ENCODE results near the gene RNF8.

The RNF8 gene

DNA sequence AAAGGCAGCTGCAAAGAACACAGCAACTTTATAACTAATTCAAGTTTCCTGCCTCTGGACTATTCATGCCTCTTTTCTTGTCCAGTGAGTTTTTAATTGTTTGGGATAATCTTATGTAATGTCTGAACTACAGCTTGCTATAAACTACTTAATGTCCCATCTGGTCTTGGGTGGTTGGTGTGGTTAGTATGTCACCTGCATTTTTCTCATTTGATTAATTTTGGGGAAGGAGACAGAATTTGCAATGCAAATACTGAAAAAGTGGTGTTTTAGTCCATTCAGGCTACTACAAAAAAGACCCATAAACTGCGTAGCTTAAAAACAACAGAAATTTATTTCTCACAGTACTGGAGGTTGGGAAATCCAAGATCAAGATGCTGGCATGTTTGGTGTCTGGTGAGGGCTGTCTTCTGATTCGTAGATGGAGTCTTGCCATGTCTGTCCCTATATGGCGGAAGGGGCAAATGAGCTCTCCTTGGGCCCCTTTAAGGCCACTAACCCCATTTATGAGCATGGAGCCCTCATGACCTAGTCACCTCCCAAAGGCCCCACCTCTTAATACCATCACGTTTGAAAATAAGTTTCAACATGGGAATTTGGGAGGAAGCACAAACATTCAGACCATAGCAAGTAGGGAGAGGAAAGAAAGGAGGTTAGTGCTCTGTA lies 22.4 kb downstream of the RNF8 start:
- no peaks in the 10 kb centered on the region for H3K36me3 ChIP-seq (replicated peaks; ENCODE audit: insufficient read depth, low read length)
- H3K79me2 ChIP-seq (ENCODE audit: low read length) = no peaks in the 10 kb centered on the region
- H3K27ac ChIP-seq (ENCODE audit: low read length) = no peak overlapping the region
- 0 out of 2 replicates have a peak, but pooled peaks cover 4% of the 10 kb centered on the region for H3F3A ChIP-seq (ENCODE audit: insufficient read depth, low read length)
- no peaks in the 10 kb centered on the region for H3K9me3 ChIP-seq (replicated peaks; ENCODE audit: insufficient read depth, low read length)
- peaks cover 3% of the 10 kb centered on the region for H3K4me1 ChIP-seq (ENCODE audit: low read length)
- H4K20me1 ChIP-seq (ENCODE audit: insufficient read depth, low read length) = no peaks in the 10 kb centered on the region
- no peaks in the 10 kb centered on the region for H3K9me2 ChIP-seq (replicated peaks; ENCODE audit: insufficient read depth, low read length)
- no peak for DNase-seq
- no peak overlapping the region for H2AFZ ChIP-seq (ENCODE audit: low read length)
- no peak overlapping the region for H3K4me2 ChIP-seq (ENCODE audit: low read depth, low read length)
- H3K9ac ChIP-seq (ENCODE audit: low read length) = no peak overlapping the region
- no peak overlapping the region for H3K4me3 ChIP-seq (ENCODE audit: low read length)
- no peaks in the 10 kb centered on the region for H3K27me3 ChIP-seq (replicated peaks; ENCODE audit: insufficient read depth, low read length)
- TF ChIP-seq EZH2 (optimal IDR thresholded peaks at IDR 0.05; ENCODE audit: low read depth, low read length) (no peak), EZH2phosphoT487 (IDR thresholded peaks at IDR 0.05; ENCODE audit: low read length) (no peak)
- TF ChIP-seq, protein P1, sequence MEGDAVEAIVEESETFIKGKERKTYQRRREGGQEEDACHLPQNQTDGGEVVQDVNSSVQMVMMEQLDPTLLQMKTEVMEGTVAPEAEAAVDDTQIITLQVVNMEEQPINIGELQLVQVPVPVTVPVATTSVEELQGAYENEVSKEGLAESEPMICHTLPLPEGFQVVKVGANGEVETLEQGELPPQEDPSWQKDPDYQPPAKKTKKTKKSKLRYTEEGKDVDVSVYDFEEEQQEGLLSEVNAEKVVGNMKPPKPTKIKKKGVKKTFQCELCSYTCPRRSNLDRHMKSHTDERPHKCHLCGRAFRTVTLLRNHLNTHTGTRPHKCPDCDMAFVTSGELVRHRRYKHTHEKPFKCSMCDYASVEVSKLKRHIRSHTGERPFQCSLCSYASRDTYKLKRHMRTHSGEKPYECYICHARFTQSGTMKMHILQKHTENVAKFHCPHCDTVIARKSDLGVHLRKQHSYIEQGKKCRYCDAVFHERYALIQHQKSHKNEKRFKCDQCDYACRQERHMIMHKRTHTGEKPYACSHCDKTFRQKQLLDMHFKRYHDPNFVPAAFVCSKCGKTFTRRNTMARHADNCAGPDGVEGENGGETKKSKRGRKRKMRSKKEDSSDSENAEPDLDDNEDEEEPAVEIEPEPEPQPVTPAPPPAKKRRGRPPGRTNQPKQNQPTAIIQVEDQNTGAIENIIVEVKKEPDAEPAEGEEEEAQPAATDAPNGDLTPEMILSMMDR (IDR thresholded peaks at IDR 0.05; ENCODE audit: low read length) = no peak

DNA sequence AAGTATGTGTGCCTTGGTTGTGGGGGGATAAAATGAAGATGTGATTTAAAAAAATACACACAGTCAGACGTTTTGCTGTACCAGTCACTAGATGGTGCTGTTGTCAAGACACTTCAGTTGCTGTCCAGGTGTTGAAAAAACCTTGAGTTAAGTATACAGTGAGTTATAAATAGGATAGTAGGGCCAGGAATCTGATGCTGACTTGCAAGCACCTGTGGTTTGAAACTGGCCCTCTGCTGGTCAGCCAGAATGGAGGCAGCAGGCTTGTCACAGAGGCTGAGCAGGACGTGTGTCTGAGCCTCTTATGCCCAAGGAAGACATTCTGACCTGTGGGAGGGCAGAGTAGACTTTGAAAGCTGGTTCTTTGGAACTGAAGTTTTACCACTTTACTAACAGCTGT lies 27.8 kb downstream of the RNF8 start:
- peak overlapping the region; percentile 17; the same call in 1 of the 2 replicates for H3K27ac ChIP-seq (ENCODE audit: low read length)
- peak overlapping the region; percentile 20; the same call in 1 of the 2 replicates for H2AFZ ChIP-seq (ENCODE audit: low read length)
- TF ChIP-seq EZH2 (optimal IDR thresholded peaks at IDR 0.05; ENCODE audit: low read depth, low read length) = no peak
- TF ChIP-seq, protein P1 (IDR thresholded peaks at IDR 0.05; ENCODE audit: low read length) = peak; percentile 95
- no peaks in the 10 kb centered on the region for H3K9me2 ChIP-seq (replicated peaks; ENCODE audit: insufficient read depth, low read length)
- H4K20me1 ChIP-seq (ENCODE audit: insufficient read depth, low read length) = no peaks in the 10 kb centered on the region
- H3K79me2 ChIP-seq (ENCODE audit: low read length) = no peaks in the 10 kb centered on the region
- peak; percentile 97 for DNase-seq
- peaks cover 11% of the 10 kb centered on the region for H3K4me1 ChIP-seq (ENCODE audit: low read length)
- no peaks in the 10 kb centered on the region for H3K36me3 ChIP-seq (replicated peaks; ENCODE audit: insufficient read depth, low read length)
- H3K9ac ChIP-seq (ENCODE audit: low read length) = peak overlapping the region; percentile 16; the same call in 1 of the 2 replicates
- no peak overlapping the region for H3K4me3 ChIP-seq (ENCODE audit: low read length)
- H3K4me2 ChIP-seq (ENCODE audit: low read depth, low read length) = 0 out of 2 replicates have a peak overlapping the region, but pooled peaks have one; percentile 17
- no peaks in the 10 kb centered on the region for H3K27me3 ChIP-seq (replicated peaks; ENCODE audit: insufficient read depth, low read length)
- 0 out of 2 replicates have a peak, but pooled peaks cover 5% of the 10 kb centered on the region for H3F3A ChIP-seq (ENCODE audit: insufficient read depth, low read length)
- H3K9me3 ChIP-seq (replicated peaks; ENCODE audit: insufficient read depth, low read length) = no peaks in the 10 kb centered on the region

DNA sequence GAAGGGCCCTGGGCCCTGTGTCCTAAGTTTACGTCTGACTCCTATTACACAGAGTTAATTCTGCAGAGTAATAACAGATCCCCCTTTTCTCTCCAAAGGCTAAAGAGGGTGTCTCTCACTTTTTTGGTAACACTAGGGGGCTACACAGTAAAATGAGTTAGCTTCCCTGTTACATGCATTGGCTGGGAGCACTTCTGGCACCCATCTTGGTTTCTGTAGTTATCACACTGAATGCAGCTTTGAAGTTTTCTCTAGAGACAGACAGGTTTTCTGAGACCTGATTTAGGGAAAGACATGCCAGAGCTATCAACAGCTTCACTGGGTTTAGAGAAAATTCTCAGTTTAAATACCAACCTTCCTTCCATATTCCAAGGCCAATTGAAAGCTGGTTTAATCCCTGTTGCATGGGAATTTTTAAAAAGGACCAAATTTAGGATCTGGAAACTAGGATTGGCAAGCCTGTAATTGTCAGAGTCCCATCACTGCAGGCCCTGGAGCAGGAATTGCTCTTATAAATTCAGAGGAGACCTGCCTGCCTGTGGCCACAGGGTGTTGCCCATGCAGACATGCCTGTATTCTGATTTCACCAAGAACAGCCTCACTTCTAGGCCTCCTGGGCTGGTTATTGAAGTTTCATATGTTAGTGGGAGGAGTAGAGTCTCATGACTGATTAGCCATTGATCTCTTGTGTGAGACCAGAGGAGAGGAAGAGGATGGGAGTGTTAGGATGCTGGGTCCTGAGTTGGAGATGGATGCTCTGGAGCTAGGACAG lies 29.4 kb downstream of the RNF8 start:
- no peak overlapping the region for H3K4me3 ChIP-seq (ENCODE audit: low read length)
- TF ChIP-seq, protein P1 (IDR thresholded peaks at IDR 0.05; ENCODE audit: low read length) = no peak
- TF ChIP-seq EZH2 (optimal IDR thresholded peaks at IDR 0.05; ENCODE audit: low read depth, low read length) (no peak), EZH2phosphoT487 (IDR thresholded peaks at IDR 0.05; ENCODE audit: low read length) (no peak)
- H3F3A ChIP-seq (ENCODE audit: insufficient read depth, low read length) = 0 out of 2 replicates have a peak, but pooled peaks cover 5% of the 10 kb centered on the region
- peaks cover 11% of the 10 kb centered on the region for H3K4me1 ChIP-seq (ENCODE audit: low read length)
- no peaks in the 10 kb centered on the region for H3K36me3 ChIP-seq (replicated peaks; ENCODE audit: insufficient read depth, low read length)
- no peaks in the 10 kb centered on the region for H3K9me3 ChIP-seq (replicated peaks; ENCODE audit: insufficient read depth, low read length)
- H3K9ac ChIP-seq (ENCODE audit: low read length) = no peak overlapping the region
- H3K79me2 ChIP-seq (ENCODE audit: low read length) = no peaks in the 10 kb centered on the region
- DNase-seq = no peak
- H4K20me1 ChIP-seq (ENCODE audit: insufficient read depth, low read length) = no peaks in the 10 kb centered on the region
- H3K9me2 ChIP-seq (replicated peaks; ENCODE audit: insufficient read depth, low read length) = no peaks in the 10 kb centered on the region
- no peaks in the 10 kb centered on the region for H3K27me3 ChIP-seq (replicated peaks; ENCODE audit: insufficient read depth, low read length)
- H3K4me2 ChIP-seq (ENCODE audit: low read depth, low read length) = no peak overlapping the region
- H3K27ac ChIP-seq (ENCODE audit: low read length) = no peak overlapping the region
- no peak overlapping the region for H2AFZ ChIP-seq (ENCODE audit: low read length)
